ENCODE results near the gene ZDHHC16.

GRCh38 chr10:97502916-97503315, 56.9 kb downstream of the ZDHHC16 start:
- TF ChIP-seq TAF1 (IDR thresholded peaks at IDR 0.05; ENCODE audit: borderline replicate concordance, low read depth, low read length), result no peak
- TF ChIP-seq POLR2A (IDR thresholded peaks at IDR 0.05; ENCODE audit: low read depth, low read length), result no peak
- TF ChIP-seq POLR2AphosphoS5 (IDR thresholded peaks at IDR 0.05; ENCODE audit: low read depth, low read length), result no peak
